ENCODE data around the gene NDUFS7. TPM values are rescaled to one million over a fixed set of nuclear protein-coding genes. Genes with fewer than 3 reads are reported as not detected.

The NDUFS7 gene
- total RNA-seq, 2 donors from 2014 or later: 147 to 202 TPM

DNA sequence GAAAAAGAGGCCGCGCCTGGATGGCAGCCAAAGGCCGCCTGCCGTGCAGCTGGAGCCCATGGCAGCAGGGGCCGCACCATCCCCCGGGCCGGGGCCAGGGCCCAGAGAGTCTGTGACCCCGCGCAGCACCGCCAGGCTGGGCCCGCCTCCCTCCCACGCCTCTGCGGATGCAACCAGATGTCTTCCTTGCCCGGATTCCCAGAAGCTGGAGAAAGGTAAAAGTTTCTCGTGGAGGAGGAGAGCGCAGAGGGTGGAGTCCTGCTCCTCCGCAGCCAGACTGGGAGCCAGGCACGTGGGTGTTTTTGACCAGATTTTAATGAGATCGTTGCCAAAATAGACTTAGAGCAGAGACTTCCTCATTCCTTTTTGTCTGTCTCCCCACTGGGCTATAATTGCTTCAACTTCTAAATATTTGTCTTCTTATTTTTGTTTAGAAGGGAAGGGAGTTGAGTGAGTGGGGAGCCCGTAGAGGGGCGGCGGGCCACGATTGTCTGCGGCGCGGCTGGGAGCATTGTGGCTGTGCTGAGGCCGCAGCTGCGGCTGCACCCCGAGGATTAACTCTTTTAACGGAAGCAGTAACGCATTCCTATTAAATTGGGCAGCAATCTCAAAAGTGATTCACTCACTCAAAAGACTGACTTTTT is 22.8 kb upstream of the NDUFS7 start:
- Histone ChIP-seq H3K27ac (peak overlapping the region; percentile 33), H3K4me1 (replicated peaks) (peaks cover 17% of the 10 kb centered on the region), H3K27me3 (replicated peaks; ENCODE audit: insufficient read depth) (no peaks in the 10 kb centered on the region), H3K4me3 (peak overlapping the region in 1 of 2 donors; percentile 3), H3K36me3 (no peaks in the 10 kb centered on the region), H3K9me3 (no peaks in the 10 kb centered on the region)
- TF ChIP-seq, protein P1, sequence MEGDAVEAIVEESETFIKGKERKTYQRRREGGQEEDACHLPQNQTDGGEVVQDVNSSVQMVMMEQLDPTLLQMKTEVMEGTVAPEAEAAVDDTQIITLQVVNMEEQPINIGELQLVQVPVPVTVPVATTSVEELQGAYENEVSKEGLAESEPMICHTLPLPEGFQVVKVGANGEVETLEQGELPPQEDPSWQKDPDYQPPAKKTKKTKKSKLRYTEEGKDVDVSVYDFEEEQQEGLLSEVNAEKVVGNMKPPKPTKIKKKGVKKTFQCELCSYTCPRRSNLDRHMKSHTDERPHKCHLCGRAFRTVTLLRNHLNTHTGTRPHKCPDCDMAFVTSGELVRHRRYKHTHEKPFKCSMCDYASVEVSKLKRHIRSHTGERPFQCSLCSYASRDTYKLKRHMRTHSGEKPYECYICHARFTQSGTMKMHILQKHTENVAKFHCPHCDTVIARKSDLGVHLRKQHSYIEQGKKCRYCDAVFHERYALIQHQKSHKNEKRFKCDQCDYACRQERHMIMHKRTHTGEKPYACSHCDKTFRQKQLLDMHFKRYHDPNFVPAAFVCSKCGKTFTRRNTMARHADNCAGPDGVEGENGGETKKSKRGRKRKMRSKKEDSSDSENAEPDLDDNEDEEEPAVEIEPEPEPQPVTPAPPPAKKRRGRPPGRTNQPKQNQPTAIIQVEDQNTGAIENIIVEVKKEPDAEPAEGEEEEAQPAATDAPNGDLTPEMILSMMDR (IDR thresholded peaks at IDR 0.05): no peak
- TF ChIP-seq POLR2AphosphoS5 (IDR thresholded peaks at IDR 0.05): peak; percentile 45
- intact Hi-C loops (cut with DNase I): no loop called here
- 16% methylated on average over 31 of the region's 31 CpGs for WGBS
- no peak for DNase-seq (ENCODE audit: low spot score)

DNA sequence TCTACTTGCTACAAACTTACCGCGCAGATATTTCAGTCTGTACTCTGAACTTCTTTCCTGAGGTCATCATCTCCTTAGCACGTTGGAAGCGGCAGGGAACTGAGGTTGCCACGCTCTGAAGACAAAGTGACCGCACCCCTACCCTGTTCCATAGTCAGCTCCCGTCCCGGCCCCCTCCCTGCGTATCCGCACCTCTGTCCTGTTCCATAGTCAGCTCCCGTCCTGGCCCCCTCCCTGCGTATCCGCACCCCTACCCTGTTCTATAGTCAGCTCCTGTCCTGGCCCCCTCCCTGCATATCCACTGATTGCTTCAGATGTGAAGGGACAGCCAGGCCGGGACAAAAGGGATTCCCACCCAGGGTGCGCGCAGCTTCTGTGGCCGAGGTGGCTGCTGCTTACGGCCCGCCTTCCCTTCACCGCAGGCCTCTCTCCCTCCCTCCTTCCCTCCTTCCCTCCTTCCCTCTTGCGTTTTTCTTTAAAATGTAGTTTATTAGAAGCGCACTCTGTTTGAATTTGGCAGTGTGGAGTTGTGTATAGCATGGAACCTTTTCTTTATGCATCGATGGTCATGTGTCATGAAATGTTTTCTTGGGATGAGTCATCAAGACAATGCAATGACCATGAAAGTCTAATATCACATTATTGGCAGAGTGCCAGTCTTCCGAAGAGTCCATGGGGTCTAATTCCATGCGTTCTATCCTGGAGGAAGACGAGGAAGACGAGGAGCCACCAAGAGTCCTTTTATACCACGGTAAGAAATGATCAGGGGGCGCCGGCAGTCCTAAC is 21.9 kb upstream of the NDUFS7 start:
- 71% methylated on average over 30 of the region's 30 CpGs for WGBS

DNA sequence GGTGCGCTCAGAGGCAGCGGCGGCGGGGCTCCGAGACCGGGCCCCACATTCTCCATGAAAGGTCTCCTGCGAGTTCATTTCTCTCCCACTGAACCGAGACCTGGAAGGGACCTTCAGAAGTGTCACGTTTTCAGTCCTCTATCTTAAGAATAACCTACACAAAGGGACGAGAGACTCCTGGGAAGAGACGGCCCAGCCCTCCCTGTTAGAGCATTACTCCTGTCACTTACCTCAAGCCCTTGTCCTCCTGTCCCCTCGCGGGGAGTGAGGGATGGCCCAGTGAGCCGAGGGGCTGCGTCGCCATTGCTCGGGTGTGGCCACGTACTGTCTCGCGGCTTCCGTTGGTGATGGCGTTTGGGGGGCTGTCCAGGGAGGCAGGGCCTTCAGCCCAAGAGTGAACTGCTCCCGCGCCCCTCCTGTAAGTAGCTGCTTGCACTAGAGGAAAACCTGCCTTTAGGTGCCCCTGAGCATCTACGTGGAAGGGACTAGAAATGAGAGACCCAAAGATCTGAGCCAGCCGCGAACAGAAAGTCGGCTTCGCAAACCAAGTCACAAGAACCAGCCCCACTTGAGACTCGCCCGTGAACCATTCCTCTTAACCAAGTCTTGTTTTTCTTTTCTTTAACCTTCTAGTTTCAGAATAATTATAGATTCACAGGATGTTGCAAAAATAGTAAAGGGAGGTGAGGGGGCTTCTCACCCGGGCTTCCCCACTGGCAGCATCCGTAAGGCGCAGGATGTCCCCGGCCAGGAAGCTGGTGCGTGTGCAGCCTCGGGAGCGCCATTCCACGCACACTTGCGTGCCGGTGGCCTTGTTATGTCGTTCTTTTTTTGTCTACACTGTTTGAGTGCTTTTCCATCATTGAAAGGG is 21.1 kb upstream of the NDUFS7 start:
- Histone ChIP-seq H3K4me3 (no peak overlapping the region), H3K4me1 (replicated peaks) (peaks cover 11% of the 10 kb centered on the region), H3K9me3 (no peaks in the 10 kb centered on the region), H3K36me3 (no peaks in the 10 kb centered on the region), H3K27me3 (replicated peaks; ENCODE audit: insufficient read depth) (no peaks in the 10 kb centered on the region), H3K27ac (no peak overlapping the region)
- intact Hi-C loops (cut with DNase I): no loop called here
- 90% methylated on average over 42 of the region's 42 CpGs for WGBS
- no peak for TF ChIP-seq POLR2A (IDR thresholded peaks at IDR 0.05)
- TF ChIP-seq, protein P1 (IDR thresholded peaks at IDR 0.05): no peak
- TF ChIP-seq POLR2AphosphoS5 (IDR thresholded peaks at IDR 0.05): no peak
- no peak for DNase-seq (ENCODE audit: low spot score)

More for the DNA sequence above, 21.9 kb upstream of the NDUFS7 start:
- H3K27ac ChIP-seq: peak overlapping the region in 1 of 2 donors; percentile 33
- intact Hi-C loops (cut with DNase I): no loop called here
- H3K9me3 ChIP-seq: no peaks in the 10 kb centered on the region
- H3K4me1 ChIP-seq (replicated peaks): peaks cover 11% of the 10 kb centered on the region
- DNase-seq (ENCODE audit: low spot score): no peak
- TF ChIP-seq POLR2AphosphoS5 (IDR thresholded peaks at IDR 0.05): no peak
- no peaks in the 10 kb centered on the region for H3K36me3 ChIP-seq
- H3K27me3 ChIP-seq (replicated peaks; ENCODE audit: insufficient read depth): no peaks in the 10 kb centered on the region
- H3K4me3 ChIP-seq: no peak overlapping the region

DNA sequence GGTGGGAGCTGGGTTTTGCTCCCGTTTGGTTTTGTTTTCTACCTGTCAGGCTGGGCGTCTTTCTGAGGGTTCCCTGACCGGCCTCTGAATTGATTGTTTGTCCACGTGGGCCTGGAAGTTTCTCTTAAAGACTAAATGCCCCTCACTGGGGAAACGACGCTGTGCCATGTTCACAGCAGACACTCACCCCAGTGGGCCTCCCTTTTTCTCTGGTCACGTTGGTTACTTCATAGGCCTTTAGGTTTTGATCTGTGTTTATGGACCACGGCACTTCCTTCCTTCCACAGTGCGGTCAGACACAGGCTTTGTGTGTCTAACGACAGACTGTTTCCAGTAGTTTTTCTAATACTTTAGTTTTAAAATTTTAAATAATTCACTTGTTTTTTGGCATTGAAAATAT is 20.1 kb upstream of the NDUFS7 start:
- peaks cover 11% of the 10 kb centered on the region for H3K4me1 ChIP-seq (replicated peaks)
- intact Hi-C loops (cut with DNase I): no loop called here
- H3K27me3 ChIP-seq (replicated peaks; ENCODE audit: insufficient read depth): no peaks in the 10 kb centered on the region
- DNase-seq (ENCODE audit: low spot score): no peak
- TF ChIP-seq, protein P1 (IDR thresholded peaks at IDR 0.05): no peak
- TF ChIP-seq POLR2A (IDR thresholded peaks at IDR 0.05) (no peak), POLR2AphosphoS5 (IDR thresholded peaks at IDR 0.05) (no peak)
- no peaks in the 10 kb centered on the region for H3K36me3 ChIP-seq
- no peak overlapping the region for H3K4me3 ChIP-seq
- 79% methylated on average over 10 of the region's 10 CpGs for WGBS
- H3K9me3 ChIP-seq: no peaks in the 10 kb centered on the region
- no peak overlapping the region for H3K27ac ChIP-seq

DNA sequence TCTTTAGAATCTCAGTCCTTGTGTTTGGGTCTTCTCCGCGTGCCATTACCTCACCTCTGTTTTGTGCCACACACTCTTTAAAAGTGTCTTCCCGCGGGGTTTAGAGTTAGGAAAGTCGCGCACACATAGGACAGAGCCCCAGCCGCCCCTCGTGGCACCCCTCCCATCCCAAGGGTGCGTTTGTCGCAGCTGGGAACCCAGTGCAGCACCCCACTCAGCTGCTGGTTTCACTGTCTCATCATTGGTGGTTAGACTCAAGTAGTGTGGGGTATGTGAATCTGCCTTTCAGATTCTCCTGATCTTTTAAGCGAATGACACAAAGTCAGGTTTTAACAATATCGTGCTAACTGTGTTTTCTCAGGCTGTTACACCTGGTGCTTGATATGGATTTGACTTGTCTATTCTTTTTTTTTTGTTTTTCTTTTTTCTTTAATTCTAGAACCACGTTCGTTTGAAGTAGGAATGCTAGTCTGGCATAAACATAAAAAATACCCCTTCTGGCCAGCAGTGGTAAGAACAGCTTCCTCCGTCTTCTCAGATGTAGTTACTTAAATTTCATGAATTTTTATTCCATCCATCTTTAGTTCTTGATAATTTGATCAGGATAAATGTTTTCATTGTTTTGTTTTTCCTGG is 19.5 kb upstream of the NDUFS7 start:
- Histone ChIP-seq H3K9me3 (no peaks in the 10 kb centered on the region), H3K4me3 (no peak overlapping the region), H3K27me3 (replicated peaks; ENCODE audit: insufficient read depth) (no peaks in the 10 kb centered on the region), H3K4me1 (replicated peaks) (peaks cover 11% of the 10 kb centered on the region), H3K27ac (no peak overlapping the region), H3K36me3 (no peaks in the 10 kb centered on the region)
- no peak for DNase-seq (ENCODE audit: low spot score)
- intact Hi-C loops (cut with DNase I): no loop called here
- 80% methylated on average over 15 of the region's 15 CpGs for WGBS
- TF ChIP-seq POLR2AphosphoS5 (IDR thresholded peaks at IDR 0.05): no peak
- TF ChIP-seq, protein P1 (IDR thresholded peaks at IDR 0.05): no peak
- TF ChIP-seq POLR2A (IDR thresholded peaks at IDR 0.05): no peak

Measured in prostate gland (tissue), 2 donors.